Measurements from ENCODE around the gene GUK1.

DNA sequence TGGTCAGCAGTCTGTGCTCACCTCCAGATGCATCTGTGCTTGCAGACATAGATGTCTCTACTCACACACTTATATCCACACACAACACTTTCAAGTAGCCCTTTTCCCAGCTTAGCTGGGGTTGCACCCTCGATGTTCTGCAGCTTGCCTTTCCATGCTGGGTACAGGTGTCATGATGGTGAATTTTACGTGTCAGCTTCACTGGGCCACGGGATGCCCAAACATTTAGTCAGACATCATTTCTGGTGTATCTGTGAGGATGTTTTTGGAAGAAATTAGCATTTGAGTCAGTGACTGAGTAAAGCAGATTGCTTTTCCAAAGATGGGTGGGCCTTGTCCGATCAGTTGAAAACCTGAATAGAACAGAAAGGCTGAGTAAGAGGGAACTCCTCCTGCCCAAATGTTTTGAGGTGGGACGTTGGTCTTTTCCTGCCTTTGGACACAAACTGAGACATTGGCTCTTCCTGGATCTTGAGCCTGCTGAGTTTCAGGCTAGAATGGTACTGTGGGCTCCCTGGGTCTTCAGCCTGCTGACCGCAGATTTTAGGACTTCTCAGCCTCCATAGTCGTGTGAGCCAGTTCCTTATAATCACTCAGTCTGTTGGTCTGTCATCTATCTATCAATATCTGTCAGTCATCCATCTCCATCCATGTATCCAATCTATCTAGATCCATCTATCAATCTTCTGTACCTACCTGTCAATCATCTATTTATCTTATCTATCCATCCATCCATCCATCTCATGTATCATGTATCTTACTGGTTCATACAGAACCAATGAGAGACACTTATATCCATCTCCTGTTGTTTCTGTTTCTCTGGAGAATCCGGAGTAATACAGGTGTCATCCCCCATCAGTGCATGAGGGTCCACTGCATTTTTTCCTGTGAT lies 55.1 kb downstream of the GUK1 start:
- TF ChIP-seq ATF2 (CRISPR knock-in tag; IDR thresholded peaks at IDR 0.05; ENCODE audit: borderline replicate concordance, low read depth) (no peak), CTCF (IDR thresholded peaks at IDR 0.05) (no peak), SMAD4 (CRISPR knock-in tag; IDR thresholded peaks at IDR 0.05) (no peak), ZNF671 (CRISPR knock-in tag; IDR thresholded peaks at IDR 0.05) (no peak), MXD4 (CRISPR knock-in tag; IDR thresholded peaks at IDR 0.05; ENCODE audit: borderline replicate concordance) (no peak), NFE2L1 (CRISPR knock-in tag; IDR thresholded peaks at IDR 0.05) (no peak), GTF2I (CRISPR knock-in tag; conservative IDR thresholded peaks at IDR 0.05) (no peak), E2F1 (CRISPR knock-in tag; IDR thresholded peaks at IDR 0.05) (no peak), CREM (CRISPR knock-in tag; IDR thresholded peaks at IDR 0.05) (no peak)
- TF ChIP-seq, protein P1, sequence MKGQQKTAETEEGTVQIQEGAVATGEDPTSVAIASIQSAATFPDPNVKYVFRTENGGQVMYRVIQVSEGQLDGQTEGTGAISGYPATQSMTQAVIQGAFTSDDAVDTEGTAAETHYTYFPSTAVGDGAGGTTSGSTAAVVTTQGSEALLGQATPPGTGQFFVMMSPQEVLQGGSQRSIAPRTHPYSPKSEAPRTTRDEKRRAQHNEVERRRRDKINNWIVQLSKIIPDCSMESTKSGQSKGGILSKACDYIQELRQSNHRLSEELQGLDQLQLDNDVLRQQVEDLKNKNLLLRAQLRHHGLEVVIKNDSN (CRISPR knock-in tag; IDR thresholded peaks at IDR 0.05), result no peak
